ENCODE results near the gene HLF.

The HLF gene

DNA sequence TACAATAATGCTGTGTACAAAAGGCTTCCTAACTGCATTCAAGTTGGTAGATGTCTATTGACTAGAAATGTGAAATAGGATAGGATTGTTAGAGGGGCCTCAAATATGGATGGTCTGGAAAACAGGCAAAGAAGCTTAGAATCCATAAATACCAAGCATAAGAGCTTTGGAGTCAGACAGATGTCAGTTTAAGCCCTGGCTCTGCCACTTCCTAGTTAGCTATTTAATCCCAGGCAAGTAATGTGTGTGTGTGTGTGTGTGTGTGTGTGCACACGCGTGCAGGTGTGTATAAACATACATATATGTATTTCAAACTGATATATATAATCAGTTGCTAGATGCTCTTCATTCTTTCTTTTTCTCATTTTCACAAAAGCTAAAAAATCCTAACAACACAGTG lies 90.2 kb downstream of the HLF start:
- no peak for DNase-seq (ENCODE audit: low read depth in 2 of 2)

DNA sequence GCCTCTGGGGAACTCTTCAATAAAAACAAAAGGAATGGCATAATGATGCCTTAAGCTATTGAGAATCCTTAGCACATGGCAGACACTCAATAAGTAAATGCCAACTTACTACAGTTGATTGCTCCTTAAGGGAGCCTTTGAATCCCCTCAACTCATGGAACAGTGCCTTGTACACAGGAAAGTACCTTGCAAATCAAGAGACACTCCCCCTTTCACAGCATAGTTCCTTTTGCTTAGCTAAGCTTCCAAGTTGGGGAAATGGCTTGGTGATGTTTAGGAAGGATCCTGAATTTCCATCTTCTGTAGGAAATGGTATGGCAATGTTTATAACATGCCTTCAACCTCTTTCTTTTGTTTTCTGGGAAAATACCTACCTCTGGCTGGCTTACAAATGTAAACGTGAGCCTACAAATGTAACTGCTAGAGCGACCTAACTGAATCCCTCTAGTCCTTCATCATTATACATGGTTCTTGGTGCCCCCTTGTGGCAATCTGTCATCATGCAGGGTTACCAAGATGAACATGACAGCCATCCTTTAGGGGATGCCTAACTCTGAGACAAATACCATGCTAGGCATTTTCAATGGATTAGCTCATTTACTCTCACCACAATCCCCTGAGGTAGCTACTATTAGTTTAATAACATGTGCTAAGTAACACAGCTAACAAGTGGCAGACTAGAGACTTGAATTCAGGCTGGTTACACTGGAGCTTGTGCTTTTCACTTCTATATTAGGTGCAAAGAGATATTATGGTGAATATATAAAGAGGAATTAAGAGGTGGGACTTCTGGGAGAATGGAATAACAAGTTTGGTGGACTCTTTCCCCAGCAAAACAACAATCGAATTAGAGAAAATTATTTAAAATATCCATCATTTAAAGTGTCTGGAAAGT lies 91.9 kb downstream of the HLF start:
- DNase-seq (ENCODE audit: low read depth in 2 of 2), result no peak

DNA sequence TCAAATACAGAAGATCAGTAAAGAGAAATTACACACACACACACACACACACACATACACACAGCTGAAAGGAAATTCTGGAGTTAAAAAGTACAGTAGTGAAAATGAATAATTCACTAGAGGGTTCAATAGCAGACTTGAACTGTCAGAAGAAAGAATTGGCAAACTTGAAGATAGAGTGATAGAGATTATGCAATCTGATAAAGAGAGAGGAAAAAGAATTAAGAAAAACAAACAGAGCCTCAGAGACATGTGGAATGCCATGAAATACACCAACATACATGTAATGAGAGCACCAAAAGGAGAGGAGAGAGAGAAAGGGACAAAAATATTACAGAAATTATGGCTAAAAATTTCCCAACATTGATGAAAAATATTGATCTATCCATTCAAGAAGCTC lies 96.2 kb downstream of the HLF start:
- no peak for DNase-seq (ENCODE audit: low read depth in 2 of 2)

DNA sequence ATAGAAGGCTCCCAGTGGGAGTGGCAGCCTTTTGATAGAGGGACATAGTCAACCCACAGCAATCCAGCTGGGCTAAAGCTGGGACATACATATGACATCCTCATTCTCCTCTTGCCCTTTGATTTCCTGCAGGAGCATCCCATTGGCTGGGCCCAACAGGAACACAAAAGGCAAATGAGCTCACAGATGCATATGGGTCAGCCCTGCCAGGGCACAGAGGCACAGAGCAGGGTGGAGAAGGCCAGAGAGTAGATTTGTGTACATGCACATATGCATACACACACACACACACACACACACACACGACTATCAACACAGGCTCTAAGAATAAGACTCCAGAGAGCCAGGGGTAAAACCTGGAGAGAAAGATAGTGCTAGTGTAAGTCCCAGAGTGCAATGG lies 98.3 kb downstream of the HLF start:
- no peak for DNase-seq (ENCODE audit: low read depth in 2 of 2)

DNA sequence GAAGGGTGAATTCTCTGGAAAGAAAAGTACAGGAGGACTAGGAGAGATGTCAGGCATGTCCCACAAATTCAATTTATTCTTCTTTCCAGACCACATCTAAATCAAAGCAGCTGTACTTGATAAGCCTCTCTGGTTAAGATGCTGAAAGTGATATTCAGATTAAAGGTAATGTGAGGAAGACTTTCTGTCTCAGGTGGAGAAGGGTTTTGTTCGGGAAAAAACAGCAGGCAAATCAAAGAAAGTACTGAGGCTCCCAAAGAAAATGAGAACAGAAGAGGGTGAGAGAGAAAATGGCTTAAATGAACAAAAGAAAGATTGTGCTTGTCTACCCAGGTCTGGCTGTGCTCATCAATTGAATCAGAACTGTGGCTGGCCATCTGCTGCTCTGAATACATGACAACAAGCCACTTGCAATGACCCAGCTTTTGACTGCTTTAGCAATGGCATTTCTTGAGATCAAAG lies 101.3 kb downstream of the HLF start:
- DNase-seq (ENCODE audit: low read depth in 2 of 2), result no peak

DNA sequence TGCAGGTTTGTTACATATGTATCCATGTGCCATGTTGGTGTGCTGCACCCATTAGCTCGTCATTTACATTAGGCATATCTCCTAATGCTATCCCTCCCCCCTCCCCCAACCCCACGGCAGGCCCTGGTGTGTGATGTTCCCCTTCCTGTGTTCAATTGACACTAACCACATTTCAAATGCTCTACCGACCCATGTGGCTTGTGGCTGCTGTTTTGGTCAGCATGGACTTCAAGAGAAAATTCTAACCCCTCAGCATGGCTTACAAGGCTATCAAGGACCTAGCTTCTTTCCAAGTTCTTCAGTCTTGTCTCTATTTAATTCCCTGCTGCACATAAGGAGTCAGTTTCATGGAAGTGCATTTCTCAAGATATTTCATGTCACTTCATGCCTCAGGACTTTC lies 103.9 kb downstream of the HLF start:
- no peak for DNase-seq (ENCODE audit: low read depth in 2 of 2)
